ENCODE results near the gene CLPX. TPM values are rescaled to one million over a fixed set of nuclear protein-coding genes. Genes with fewer than 3 reads are reported as not detected.

The CLPX gene
- total and polyA plus RNA-seq, 9 of the 15 experiments (the other 6 are each of a cell fraction or from before 2014, with no cell fraction given), result 11.2 to 83.3 (median 51.3) TPM

- TF ChIP-seq JUND (IDR thresholded peaks at IDR 0.05; ENCODE audit: borderline replicate concordance, low read depth, low read length) (peak; percentile 37; the same call in 1 of the 2 replicates), JUND (tag; IDR thresholded peaks at IDR 0.05; ENCODE audit: borderline replicate concordance, low read depth, low read length) (peak; percentile 34; the same call in 1 of the 3 replicates), ZC3H11A (IDR thresholded peaks at IDR 0.05; ENCODE audit: low read depth, low read length) (no peak), FOSL1 (tag; conservative IDR thresholded peaks at IDR 0.05) (peak; percentile 33; the same call in 1 of the 2 replicates), SMARCA4 (IDR thresholded peaks at IDR 0.05) (no peak), SMARCB1 (IDR thresholded peaks at IDR 0.05; ENCODE audit: insufficient read length, low read depth) (no peak), ZNF24 (IDR thresholded peaks at IDR 0.05) (no peak), CEBPG (CRISPR knock-in tag; IDR thresholded peaks at IDR 0.05) (no peak), CEBPG (tag; conservative IDR thresholded peaks at IDR 0.05 in 1 of 2, IDR thresholded peaks at IDR 0.05 in 1 of 2) (peak; percentile 32 to 78; a peak in 3 of 4 replicates), CBFA2T3 (IDR thresholded peaks at IDR 0.05) (peak; percentile 67), ZNF311 (CRISPR knock-in tag; IDR thresholded peaks at IDR 0.05) (no peak), FOXA1 (IDR thresholded peaks at IDR 0.05; ENCODE audit: borderline replicate concordance) (no peak), CEBPB (tag; IDR thresholded peaks at IDR 0.05) (0 out of 2 replicates have a peak, but pooled peaks have one; percentile 30), MTA3 (IDR thresholded peaks at IDR 0.05; ENCODE audit: borderline replicate concordance) (0 out of 2 replicates have a peak, but pooled peaks have one; percentile 25), FUS (optimal IDR thresholded peaks at IDR 0.05; ENCODE audit: low read depth, low read length) (no peak), MCM5 (IDR thresholded peaks at IDR 0.05; ENCODE audit: low read depth) (no peak), CC2D1A (IDR thresholded peaks at IDR 0.05) (no peak), NFYB (IDR thresholded peaks at IDR 0.05; ENCODE audit: extremely low read depth, insufficient read length) (no peak), SP2 (IDR thresholded peaks at IDR 0.05; ENCODE audit: extremely low read depth, low read depth, low read length, poor library complexity, severe bottlenecking) (no peak), CBFA2T2 (conservative IDR thresholded peaks at IDR 0.05) (no peak; the same call in 1 of the 2 replicates), CREM (IDR thresholded peaks at IDR 0.05; ENCODE audit: low read depth) (peak; percentile 67), ARID1B (IDR thresholded peaks at IDR 0.05) (peak; percentile 63), DACH1 (IDR thresholded peaks at IDR 0.05; ENCODE audit: partially characterized antibody) (no peak), ETV5 (CRISPR knock-in tag; IDR thresholded peaks at IDR 0.05; ENCODE audit: low read depth) (peak; percentile 46; the same call in 1 of the 2 replicates), LEF1 (IDR thresholded peaks at IDR 0.05) (0 out of 2 replicates have a peak, but pooled peaks have one; percentile 19), MYNN (IDR thresholded peaks at IDR 0.05) (no peak), MYNN (CRISPR knock-in tag; IDR thresholded peaks at IDR 0.05) (no peak), HDAC1 (IDR thresholded peaks at IDR 0.05) (0 out of 4 replicates have a peak, but pooled peaks of 1 of the 2 experiments have one; percentile 33), FIP1L1 (IDR thresholded peaks at IDR 0.05; ENCODE audit: low read depth, low read length, poor library complexity, severe bottlenecking) (no peak)
- TF ChIP-seq, protein P1, sequence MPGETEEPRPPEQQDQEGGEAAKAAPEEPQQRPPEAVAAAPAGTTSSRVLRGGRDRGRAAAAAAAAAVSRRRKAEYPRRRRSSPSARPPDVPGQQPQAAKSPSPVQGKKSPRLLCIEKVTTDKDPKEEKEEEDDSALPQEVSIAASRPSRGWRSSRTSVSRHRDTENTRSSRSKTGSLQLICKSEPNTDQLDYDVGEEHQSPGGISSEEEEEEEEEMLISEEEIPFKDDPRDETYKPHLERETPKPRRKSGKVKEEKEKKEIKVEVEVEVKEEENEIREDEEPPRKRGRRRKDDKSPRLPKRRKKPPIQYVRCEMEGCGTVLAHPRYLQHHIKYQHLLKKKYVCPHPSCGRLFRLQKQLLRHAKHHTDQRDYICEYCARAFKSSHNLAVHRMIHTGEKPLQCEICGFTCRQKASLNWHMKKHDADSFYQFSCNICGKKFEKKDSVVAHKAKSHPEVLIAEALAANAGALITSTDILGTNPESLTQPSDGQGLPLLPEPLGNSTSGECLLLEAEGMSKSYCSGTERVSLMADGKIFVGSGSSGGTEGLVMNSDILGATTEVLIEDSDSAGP (CRISPR knock-in tag; IDR thresholded peaks at IDR 0.05), result no peak
- TF ChIP-seq, protein P2, sequence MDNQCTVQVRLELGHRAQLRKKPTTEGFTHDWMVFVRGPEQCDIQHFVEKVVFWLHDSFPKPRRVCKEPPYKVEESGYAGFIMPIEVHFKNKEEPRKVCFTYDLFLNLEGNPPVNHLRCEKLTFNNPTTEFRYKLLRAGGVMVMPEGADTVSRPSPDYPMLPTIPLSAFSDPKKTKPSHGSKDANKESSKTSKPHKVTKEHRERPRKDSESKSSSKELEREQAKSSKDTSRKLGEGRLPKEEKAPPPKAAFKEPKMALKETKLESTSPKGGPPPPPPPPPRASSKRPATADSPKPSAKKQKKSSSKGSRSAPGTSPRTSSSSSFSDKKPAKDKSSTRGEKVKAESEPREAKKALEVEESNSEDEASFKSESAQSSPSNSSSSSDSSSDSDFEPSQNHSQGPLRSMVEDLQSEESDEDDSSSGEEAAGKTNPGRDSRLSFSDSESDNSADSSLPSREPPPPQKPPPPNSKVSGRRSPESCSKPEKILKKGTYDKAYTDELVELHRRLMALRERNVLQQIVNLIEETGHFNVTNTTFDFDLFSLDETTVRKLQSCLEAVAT (IDR thresholded peaks at IDR 0.05), result 0 out of 4 replicates have a peak, but pooled peaks of 1 of the 2 experiments have one; percentile 45
Observed at GRCh38 chr15:65110676-65111292, 74.4 kb downstream of the CLPX start (continued).

Data from K562 (cell line).